ENCODE measurements around the gene SPAG6.

The SPAG6 gene

DNA sequence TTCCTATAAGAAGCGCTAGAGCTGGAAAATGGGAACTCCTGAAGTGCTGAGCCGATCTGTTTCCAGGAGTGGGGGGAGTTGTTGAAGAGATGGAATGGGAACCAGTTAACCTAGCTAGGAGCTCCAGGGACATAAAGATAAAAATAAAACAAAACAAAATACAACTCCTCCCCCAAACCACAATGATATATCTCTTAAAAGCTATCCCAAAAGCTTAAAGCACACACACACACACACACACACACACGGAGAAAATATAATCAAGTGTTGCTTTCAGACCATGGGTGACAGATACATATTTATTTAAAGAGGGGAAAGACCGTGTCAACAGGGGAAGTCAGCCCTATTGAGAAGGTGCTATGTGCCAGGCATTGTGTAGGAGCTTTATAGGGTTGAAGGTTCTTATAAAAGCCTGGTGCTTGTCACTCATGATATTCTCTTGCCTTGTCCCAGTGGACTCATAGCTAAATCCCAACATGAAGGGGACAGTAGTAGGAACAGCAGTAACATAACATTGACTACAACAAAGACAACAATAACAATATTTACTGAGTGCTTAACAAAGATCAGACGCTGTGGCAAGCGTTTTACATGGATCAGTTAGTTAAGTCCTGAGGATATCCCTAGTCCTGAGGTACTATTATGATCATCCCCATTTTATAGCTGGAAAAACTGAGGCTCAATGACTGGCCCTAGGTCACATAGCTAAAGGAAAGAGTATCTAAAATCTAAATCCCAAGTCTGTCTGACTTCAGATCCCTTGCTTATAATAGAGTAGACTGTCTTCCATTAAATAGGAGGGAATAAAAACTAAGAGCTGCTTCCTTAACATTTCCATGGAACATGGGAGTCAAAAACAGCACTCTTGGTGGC lies 115.5 kb downstream of the SPAG6 start:
- no peaks in the 10 kb centered on the region for H3K4me1 Mint-ChIP-seq
- H3K27ac Mint-ChIP-seq, result no peak overlapping the region
- H3K4me3 Mint-ChIP-seq, result no peak overlapping the region
- H3K27me3 Mint-ChIP-seq, result no peaks in the 10 kb centered on the region
- no peaks in the 10 kb centered on the region for H3K9me3 Mint-ChIP-seq
- no peaks in the 10 kb centered on the region for H3K36me3 Mint-ChIP-seq

DNA sequence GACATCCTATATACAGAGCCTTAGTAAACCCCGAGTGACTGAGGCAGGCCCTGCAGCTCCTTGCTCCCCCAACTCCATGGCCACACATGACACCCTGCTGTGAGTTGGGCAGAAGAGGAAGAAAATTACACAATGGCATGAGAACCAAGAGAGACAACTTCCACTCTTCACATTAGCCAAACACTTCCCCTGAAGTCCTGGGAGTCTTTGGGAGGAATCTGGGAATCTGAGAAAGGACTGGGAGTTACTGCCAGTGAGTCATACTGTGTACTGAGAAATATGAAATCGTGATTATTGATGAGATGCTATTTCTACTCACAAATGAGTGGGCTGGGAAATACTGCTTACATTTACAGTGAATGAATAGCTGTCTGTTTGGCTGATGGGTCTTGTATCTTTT lies 116.6 kb downstream of the SPAG6 start:
- Mint-ChIP-seq H3K9me3 (no peaks in the 10 kb centered on the region), H3K36me3 (no peaks in the 10 kb centered on the region), H3K27ac (no peak overlapping the region), H3K4me3 (no peak overlapping the region), H3K27me3 (no peaks in the 10 kb centered on the region), H3K4me1 (no peaks in the 10 kb centered on the region)

DNA sequence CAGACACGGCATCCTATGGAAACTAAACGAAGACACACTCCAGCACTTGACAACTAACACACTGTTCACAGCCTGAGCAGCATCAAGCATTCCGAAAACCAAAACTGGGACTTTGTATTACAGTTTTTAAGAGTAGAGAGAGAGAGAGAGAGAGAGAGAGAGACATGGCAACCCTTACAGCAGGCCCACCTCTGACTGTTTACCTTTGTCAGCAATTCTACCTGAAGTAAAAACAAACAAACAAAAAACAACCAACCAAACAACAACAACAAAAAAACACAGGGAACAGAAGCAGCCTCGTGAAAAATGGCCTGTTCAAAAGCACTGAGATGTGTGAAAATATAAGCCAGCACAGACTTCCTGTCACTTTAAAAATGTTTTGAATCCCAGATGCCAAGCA lies 118.0 kb downstream of the SPAG6 start:
- H3K4me3 Mint-ChIP-seq, result no peak overlapping the region
- no peak overlapping the region for H3K27ac Mint-ChIP-seq
- no peaks in the 10 kb centered on the region for H3K4me1 Mint-ChIP-seq
- H3K36me3 Mint-ChIP-seq, result no peaks in the 10 kb centered on the region
- no peaks in the 10 kb centered on the region for H3K9me3 Mint-ChIP-seq
- no peaks in the 10 kb centered on the region for H3K27me3 Mint-ChIP-seq

DNA sequence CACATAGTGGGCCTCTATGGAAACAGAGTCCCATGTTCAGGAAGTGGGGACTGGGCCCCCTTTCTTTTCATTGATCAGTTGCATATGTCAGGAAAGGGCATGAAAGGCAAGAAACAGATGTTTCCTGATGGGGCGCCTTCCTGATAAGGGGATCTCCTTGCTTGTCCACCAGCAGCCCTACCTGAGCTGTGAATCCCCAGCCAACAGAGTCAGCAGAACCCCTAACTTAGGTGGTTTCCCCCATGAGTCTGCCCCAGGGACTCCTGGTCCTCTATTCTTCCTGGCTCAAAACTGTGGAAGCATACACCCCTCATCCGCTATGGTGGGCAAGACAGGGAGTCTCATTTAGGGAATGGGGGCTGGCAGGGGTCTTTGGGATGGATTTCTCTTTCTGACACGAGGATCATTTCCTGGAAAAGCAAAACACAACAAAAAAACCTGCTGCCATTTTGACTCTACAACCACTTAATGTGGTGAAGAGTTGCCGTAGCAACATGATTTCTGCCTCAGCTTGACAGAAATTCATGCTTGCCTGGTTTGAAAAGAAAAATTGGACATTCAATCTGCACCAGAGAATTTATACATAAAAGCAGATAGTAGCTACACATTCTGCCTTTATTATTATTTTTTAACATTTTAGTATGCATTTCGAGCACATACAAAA lies 119.8 kb downstream of the SPAG6 start:
- H3K36me3 Mint-ChIP-seq, result no peaks in the 10 kb centered on the region
- H3K27me3 Mint-ChIP-seq, result no peaks in the 10 kb centered on the region
- H3K4me1 Mint-ChIP-seq, result no peaks in the 10 kb centered on the region
- H3K9me3 Mint-ChIP-seq, result no peaks in the 10 kb centered on the region
- no peak overlapping the region for H3K4me3 Mint-ChIP-seq
- H3K27ac Mint-ChIP-seq, result no peak overlapping the region

DNA sequence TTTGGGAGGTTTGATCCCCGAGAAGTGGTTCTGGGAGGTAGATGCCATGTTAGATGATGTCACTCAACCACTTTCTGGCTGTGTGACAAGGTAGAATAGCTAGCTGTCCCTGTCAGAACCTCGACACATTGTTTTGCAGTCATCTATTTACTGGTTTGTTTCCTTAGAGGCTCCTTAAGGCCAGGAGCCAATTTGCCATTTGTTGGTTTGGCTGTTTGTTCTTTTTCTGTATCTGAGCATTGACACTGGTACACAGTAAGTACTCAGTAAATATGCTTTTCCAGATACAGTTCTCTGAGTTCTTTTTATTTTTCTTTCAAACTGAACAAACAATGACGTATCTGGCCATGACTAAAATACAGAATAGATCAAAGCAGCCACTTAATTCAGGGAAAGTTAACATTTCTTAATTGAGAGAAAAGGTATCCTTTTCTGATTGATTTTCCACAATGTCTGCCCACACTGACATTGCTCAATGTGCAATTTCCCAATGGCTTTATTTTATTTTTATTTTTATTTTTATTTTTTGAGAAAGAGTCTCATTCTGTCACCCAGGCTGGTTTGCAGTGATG lies 121.6 kb downstream of the SPAG6 start:
- Mint-ChIP-seq H3K9me3 (no peaks in the 10 kb centered on the region), H3K27me3 (peaks cover 4% of the 10 kb centered on the region), H3K36me3 (no peaks in the 10 kb centered on the region), H3K27ac (no peak overlapping the region), H3K4me3 (no peak overlapping the region), H3K4me1 (no peaks in the 10 kb centered on the region)

All from activated naive CD4-positive, alpha-beta T cell treated with anti-CD3 and anti-CD28 coated beads, Interleukin-2, amount 50 U/mL, for 24 hours (primary cell).